Measurements from ENCODE around the gene UNC13C. TPM values are rescaled to one million over a fixed set of nuclear protein-coding genes. Genes with fewer than 3 reads are reported as not detected.

UNC13C gene
- total RNA-seq, 2 experiments from 2014 or later = not detected

GRCh38 chr15:54387799-54388198 lies 409.6 kb downstream of the UNC13C start:
- CTCF ChIA-PET (ENCODE audit: unreplicated experiment) = no interaction called here

DNA sequence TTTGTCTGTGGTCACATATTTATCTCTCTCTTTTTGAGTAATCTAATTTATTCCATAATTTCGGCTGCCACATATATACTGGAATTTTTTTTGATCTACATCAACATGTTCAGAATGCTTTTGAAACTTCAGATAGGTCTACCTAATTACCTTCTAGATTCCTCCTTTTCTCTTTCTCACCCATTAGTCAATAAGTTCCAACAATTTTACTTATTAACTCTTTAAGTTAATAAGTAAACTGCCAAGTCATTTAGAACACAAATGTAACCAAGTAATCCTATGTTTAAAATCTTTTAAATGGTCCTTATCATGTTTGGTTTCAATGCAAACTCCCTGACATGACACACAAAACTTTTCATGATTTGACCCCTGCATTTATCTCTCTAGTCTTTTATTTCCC lies 410.5 kb downstream of the UNC13C start:
- Histone ChIP-seq H3K9me2 (ENCODE audit: insufficient read depth, low read length) (no peaks in the 10 kb centered on the region), H3K27ac (ENCODE audit: low read depth, low read length, poor library complexity, severe bottlenecking) (no peak overlapping the region), H3K4me3 (ENCODE audit: low read depth, low read length, poor library complexity, severe bottlenecking) (no peak overlapping the region), H3K4me1 (ENCODE audit: insufficient read depth, low read length, poor library complexity, severe bottlenecking) (no peaks in the 10 kb centered on the region), H2AFZ (ENCODE audit: low read length) (no peak overlapping the region), H3K4me2 (ENCODE audit: low read length) (no peak overlapping the region), H3K36me3 (ENCODE audit: insufficient read depth, low read length) (no peaks in the 10 kb centered on the region), H3K79me2 (ENCODE audit: insufficient read depth, low read depth, low read length) (no peaks in the 10 kb centered on the region), H3K9me3 (ENCODE audit: low read length) (no peaks in the 10 kb centered on the region), H4K20me1 (ENCODE audit: insufficient read depth, low read length) (no peaks in the 10 kb centered on the region)
- ChIA-PET CTCF (ENCODE audit: unreplicated experiment) (no interaction called here), POLR2A (no interaction called here)
- TF ChIP-seq EZH2phosphoT487 (IDR thresholded peaks at IDR 0.05; ENCODE audit: borderline replicate concordance, low read depth, low read length) (no peak), CTCF (conservative IDR thresholded peaks at IDR 0.05; ENCODE audit: low read length) (no peak)
- DNase-seq (ENCODE audit: low spot score) = no peak
- BruUV-seq (replicated peaks) = no TSS peak
- intact Hi-C loops (cut with micrococcal nuclease; ENCODE audit: unreplicated experiment) = no loop called here

More at GRCh38 chr15:54387799-54388198, 409.6 kb downstream of the UNC13C start:
- H3K4me3 ChIP-seq (ENCODE audit: low read depth, low read length, poor library complexity, severe bottlenecking) = no peak overlapping the region
- no peaks in the 10 kb centered on the region for H3K4me1 ChIP-seq (ENCODE audit: insufficient read depth, low read length, poor library complexity, severe bottlenecking)
- BruUV-seq (replicated peaks) = no TSS peak
- no peak for DNase-seq (ENCODE audit: low spot score)
- no peak overlapping the region for H3K27ac ChIP-seq (ENCODE audit: low read depth, low read length, poor library complexity, severe bottlenecking)
- TF ChIP-seq EZH2phosphoT487 (IDR thresholded peaks at IDR 0.05; ENCODE audit: borderline replicate concordance, low read depth, low read length) = no peak
- TF ChIP-seq CTCF (conservative IDR thresholded peaks at IDR 0.05; ENCODE audit: low read length) = no peak
- no peaks in the 10 kb centered on the region for H3K79me2 ChIP-seq (ENCODE audit: insufficient read depth, low read depth, low read length)
- POLR2A ChIA-PET = no interaction called here
- no peaks in the 10 kb centered on the region for H3K36me3 ChIP-seq (ENCODE audit: insufficient read depth, low read length)
- H3K9me3 ChIP-seq (ENCODE audit: low read length) = no peaks in the 10 kb centered on the region
- H3K9me2 ChIP-seq (ENCODE audit: insufficient read depth, low read length) = no peaks in the 10 kb centered on the region
- H3K4me2 ChIP-seq (ENCODE audit: low read length) = no peak overlapping the region
- H4K20me1 ChIP-seq (ENCODE audit: insufficient read depth, low read length) = no peaks in the 10 kb centered on the region
- intact Hi-C loops (cut with micrococcal nuclease; ENCODE audit: unreplicated experiment) = no loop called here
- no peak overlapping the region for H2AFZ ChIP-seq (ENCODE audit: low read length)

GRCh38 chr15:54410481-54410880 lies 432.2 kb downstream of the UNC13C start:
- CTCF ChIA-PET (ENCODE audit: unreplicated experiment) = no interaction called here
- Histone ChIP-seq H2AFZ (ENCODE audit: low read length) (no peak overlapping the region), H3K36me3 (ENCODE audit: insufficient read depth, low read length) (no peaks in the 10 kb centered on the region), H4K20me1 (ENCODE audit: insufficient read depth, low read length) (no peaks in the 10 kb centered on the region), H3K4me1 (ENCODE audit: insufficient read depth, low read length, poor library complexity, severe bottlenecking) (no peaks in the 10 kb centered on the region), H3K27ac (ENCODE audit: low read depth, low read length, poor library complexity, severe bottlenecking) (no peak overlapping the region), H3K4me2 (ENCODE audit: low read length) (no peak overlapping the region), H3K79me2 (ENCODE audit: insufficient read depth, low read depth, low read length) (no peaks in the 10 kb centered on the region), H3K9me2 (ENCODE audit: insufficient read depth, low read length) (no peaks in the 10 kb centered on the region), H3K9me3 (ENCODE audit: low read length) (no peaks in the 10 kb centered on the region), H3K4me3 (ENCODE audit: low read depth, low read length, poor library complexity, severe bottlenecking) (no peak overlapping the region)
- POLR2A ChIA-PET = interaction anchor here (1.3 kb wide), 1 partner anchor 9 kb away, joined by 3 read pairs; no protein-coding TSS in a partner anchor
- TF ChIP-seq CTCF (conservative IDR thresholded peaks at IDR 0.05; ENCODE audit: low read length) (no peak), EZH2phosphoT487 (IDR thresholded peaks at IDR 0.05; ENCODE audit: borderline replicate concordance, low read depth, low read length) (no peak)
- no TSS peak for BruUV-seq (replicated peaks)
- DNase-seq (ENCODE audit: low spot score) = no peak
- intact Hi-C loops (cut with micrococcal nuclease; ENCODE audit: unreplicated experiment) = no loop called here

Data from OCI-LY7 (cell line).